ENCODE results near the gene ZDHHC5.

ZDHHC5 gene

DNA sequence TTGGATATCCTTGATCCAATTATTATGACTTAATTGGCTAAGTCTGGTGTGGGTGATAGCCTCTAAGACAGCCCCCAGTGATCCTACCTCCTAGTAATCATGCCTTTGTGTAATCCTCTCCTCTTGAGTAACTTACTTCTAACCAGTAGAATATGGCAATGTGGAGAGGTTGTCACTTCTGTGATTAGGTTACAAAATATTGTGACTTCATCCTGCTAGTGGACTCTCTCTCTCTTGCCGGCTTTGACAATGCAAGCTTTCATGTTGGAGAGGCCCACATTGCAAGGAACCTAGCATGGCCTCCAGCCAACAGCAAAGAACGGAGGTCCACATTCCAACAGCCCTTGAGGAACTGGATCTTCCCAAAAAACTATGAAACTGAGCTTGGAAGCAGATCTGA lies 37.7 kb upstream of the ZDHHC5 start:
- no peak overlapping the region for H3K4me3 ChIP-seq (ENCODE audit: low read length)
- H3K27ac ChIP-seq (ENCODE audit: low read length): no peak overlapping the region
- no peak overlapping the region for H3K9ac ChIP-seq (ENCODE audit: low read length)
- TF ChIP-seq, protein P1, sequence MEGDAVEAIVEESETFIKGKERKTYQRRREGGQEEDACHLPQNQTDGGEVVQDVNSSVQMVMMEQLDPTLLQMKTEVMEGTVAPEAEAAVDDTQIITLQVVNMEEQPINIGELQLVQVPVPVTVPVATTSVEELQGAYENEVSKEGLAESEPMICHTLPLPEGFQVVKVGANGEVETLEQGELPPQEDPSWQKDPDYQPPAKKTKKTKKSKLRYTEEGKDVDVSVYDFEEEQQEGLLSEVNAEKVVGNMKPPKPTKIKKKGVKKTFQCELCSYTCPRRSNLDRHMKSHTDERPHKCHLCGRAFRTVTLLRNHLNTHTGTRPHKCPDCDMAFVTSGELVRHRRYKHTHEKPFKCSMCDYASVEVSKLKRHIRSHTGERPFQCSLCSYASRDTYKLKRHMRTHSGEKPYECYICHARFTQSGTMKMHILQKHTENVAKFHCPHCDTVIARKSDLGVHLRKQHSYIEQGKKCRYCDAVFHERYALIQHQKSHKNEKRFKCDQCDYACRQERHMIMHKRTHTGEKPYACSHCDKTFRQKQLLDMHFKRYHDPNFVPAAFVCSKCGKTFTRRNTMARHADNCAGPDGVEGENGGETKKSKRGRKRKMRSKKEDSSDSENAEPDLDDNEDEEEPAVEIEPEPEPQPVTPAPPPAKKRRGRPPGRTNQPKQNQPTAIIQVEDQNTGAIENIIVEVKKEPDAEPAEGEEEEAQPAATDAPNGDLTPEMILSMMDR (IDR thresholded peaks at IDR 0.05; ENCODE audit: low read depth, low read length): no peak
- no peak for TF ChIP-seq EZH2phosphoT487 (IDR thresholded peaks at IDR 0.05; ENCODE audit: low read depth)
- H3K27me3 ChIP-seq (ENCODE audit: low read depth, low read length): peaks cover 25% of the 10 kb centered on the region
- no peak overlapping the region for H3K4me2 ChIP-seq (ENCODE audit: low read length)
- no peaks in the 10 kb centered on the region for H3K9me3 ChIP-seq (ENCODE audit: insufficient read depth, low read length)
- H4K20me1 ChIP-seq (ENCODE audit: insufficient read depth, low read length): no peaks in the 10 kb centered on the region
- no peaks in the 10 kb centered on the region for H3K4me1 ChIP-seq (ENCODE audit: low read length)
- no peaks in the 10 kb centered on the region for H3K36me3 ChIP-seq (replicated peaks; ENCODE audit: low read depth, low read length)
- no peak overlapping the region for H2AFZ ChIP-seq (ENCODE audit: low read depth, low read length)
- no peaks in the 10 kb centered on the region for H3K79me2 ChIP-seq (ENCODE audit: low read length)

DNA sequence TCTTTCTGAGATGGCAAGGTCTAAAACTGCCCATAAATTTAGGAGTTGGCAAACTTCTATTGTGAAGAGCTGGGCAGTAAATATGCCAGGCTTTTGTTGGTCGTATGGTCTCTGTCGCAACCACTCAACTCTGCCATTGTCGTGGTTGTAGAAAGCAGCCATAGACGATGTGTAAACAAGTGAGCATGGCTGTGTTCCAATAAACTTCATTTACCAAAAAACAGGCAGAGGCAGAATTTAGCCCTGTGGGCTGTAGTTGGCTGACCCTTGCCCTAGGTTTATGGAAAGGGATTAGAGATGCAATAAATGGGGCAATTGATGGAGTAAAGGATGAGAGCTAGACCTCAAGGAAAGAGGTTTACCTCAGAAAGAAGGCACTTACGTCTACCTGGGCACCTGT lies 35.8 kb upstream of the ZDHHC5 start:
- Histone ChIP-seq H4K20me1 (ENCODE audit: insufficient read depth, low read length) (no peaks in the 10 kb centered on the region), H3K4me2 (ENCODE audit: low read length) (no peak overlapping the region), H2AFZ (ENCODE audit: low read depth, low read length) (no peak overlapping the region), H3K9me3 (ENCODE audit: insufficient read depth, low read length) (no peaks in the 10 kb centered on the region), H3K79me2 (ENCODE audit: low read length) (no peaks in the 10 kb centered on the region), H3K4me1 (ENCODE audit: low read length) (no peaks in the 10 kb centered on the region), H3K9ac (ENCODE audit: low read length) (no peak overlapping the region), H3K27ac (ENCODE audit: low read length) (no peak overlapping the region), H3K36me3 (replicated peaks; ENCODE audit: low read depth, low read length) (no peaks in the 10 kb centered on the region), H3K27me3 (ENCODE audit: low read depth, low read length) (peaks cover 25% of the 10 kb centered on the region), H3K4me3 (ENCODE audit: low read length) (no peak overlapping the region)
- no peak for TF ChIP-seq EZH2phosphoT487 (IDR thresholded peaks at IDR 0.05; ENCODE audit: low read depth)
- TF ChIP-seq, protein P1 (IDR thresholded peaks at IDR 0.05; ENCODE audit: low read depth, low read length): no peak

DNA sequence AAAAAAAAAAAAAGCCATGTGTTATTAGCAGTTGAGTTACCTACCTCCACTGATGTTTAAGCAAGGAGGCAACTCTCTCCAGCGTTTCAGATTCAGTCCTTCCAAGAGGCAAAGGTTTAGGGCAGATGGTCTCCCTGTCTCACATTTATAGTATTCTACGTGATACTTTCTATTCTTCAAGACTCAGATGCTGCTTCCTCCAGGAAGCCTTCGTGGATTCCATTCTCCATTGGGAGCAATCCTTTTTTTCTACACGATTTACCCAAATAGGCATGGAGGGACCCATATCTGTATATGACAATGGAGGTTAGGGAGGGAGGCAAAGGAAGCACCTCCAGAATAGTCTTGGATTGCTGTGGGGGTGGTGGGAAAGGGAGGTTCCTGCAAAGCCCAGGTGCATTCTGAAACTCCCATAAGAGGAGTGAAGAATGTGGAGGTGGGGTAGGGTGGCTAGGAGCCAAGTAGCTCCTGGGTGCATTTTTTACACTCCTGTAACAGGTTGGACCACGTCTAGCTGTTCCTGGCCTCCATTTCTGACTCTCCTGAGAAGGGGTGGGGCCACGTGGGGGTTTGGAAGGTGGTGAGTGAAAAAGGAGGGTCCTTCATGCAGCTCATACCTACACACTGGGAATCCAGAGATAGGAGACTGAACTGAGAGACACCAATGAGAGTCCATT lies 34.4 kb upstream of the ZDHHC5 start:
- H3K27ac ChIP-seq (ENCODE audit: low read length): no peak overlapping the region
- H2AFZ ChIP-seq (ENCODE audit: low read depth, low read length): no peak overlapping the region
- TF ChIP-seq, protein P1 (IDR thresholded peaks at IDR 0.05; ENCODE audit: low read depth, low read length): no peak
- no peak for TF ChIP-seq EZH2phosphoT487 (IDR thresholded peaks at IDR 0.05; ENCODE audit: low read depth)
- no peaks in the 10 kb centered on the region for H3K4me1 ChIP-seq (ENCODE audit: low read length)
- no peak overlapping the region for H3K4me3 ChIP-seq (ENCODE audit: low read length)
- H3K4me2 ChIP-seq (ENCODE audit: low read length): no peak overlapping the region
- no peaks in the 10 kb centered on the region for H3K36me3 ChIP-seq (replicated peaks; ENCODE audit: low read depth, low read length)
- peaks cover 25% of the 10 kb centered on the region for H3K27me3 ChIP-seq (ENCODE audit: low read depth, low read length)
- H3K79me2 ChIP-seq (ENCODE audit: low read length): no peaks in the 10 kb centered on the region
- no peaks in the 10 kb centered on the region for H3K9me3 ChIP-seq (ENCODE audit: insufficient read depth, low read length)
- H4K20me1 ChIP-seq (ENCODE audit: insufficient read depth, low read length): no peaks in the 10 kb centered on the region
- H3K9ac ChIP-seq (ENCODE audit: low read length): no peak overlapping the region

DNA sequence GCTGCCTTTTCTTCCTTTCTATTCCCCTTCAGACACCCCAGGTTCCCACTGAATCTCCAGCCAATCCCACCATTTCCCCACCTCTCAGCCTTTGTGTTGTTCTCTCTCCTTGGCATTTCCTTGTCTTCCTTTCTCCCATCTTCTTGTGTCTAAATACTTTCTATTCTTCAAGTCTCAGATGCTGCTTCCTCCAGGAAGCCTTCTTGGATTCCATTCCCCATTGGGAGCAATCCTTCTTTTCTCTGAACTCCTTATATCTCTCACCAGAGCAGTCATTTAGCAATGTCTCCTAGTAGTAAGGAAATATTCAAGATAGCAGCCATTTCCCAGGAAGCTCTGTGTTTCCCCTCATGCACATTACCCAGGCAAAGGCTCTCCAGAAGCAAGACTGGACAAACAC lies 33.6 kb upstream of the ZDHHC5 start:
- no peaks in the 10 kb centered on the region for H3K36me3 ChIP-seq (replicated peaks; ENCODE audit: low read depth, low read length)
- no peak for TF ChIP-seq EZH2phosphoT487 (IDR thresholded peaks at IDR 0.05; ENCODE audit: low read depth)
- TF ChIP-seq, protein P1 (IDR thresholded peaks at IDR 0.05; ENCODE audit: low read depth, low read length): no peak
- H3K27me3 ChIP-seq (ENCODE audit: low read depth, low read length): peaks cover 25% of the 10 kb centered on the region
- H3K9ac ChIP-seq (ENCODE audit: low read length): no peak overlapping the region
- no peaks in the 10 kb centered on the region for H3K79me2 ChIP-seq (ENCODE audit: low read length)
- no peaks in the 10 kb centered on the region for H4K20me1 ChIP-seq (ENCODE audit: insufficient read depth, low read length)
- H3K4me1 ChIP-seq (ENCODE audit: low read length): peaks cover 7% of the 10 kb centered on the region
- H3K9me3 ChIP-seq (ENCODE audit: insufficient read depth, low read length): no peaks in the 10 kb centered on the region
- no peak overlapping the region for H3K4me3 ChIP-seq (ENCODE audit: low read length)
- H3K4me2 ChIP-seq (ENCODE audit: low read length): no peak overlapping the region
- H2AFZ ChIP-seq (ENCODE audit: low read depth, low read length): no peak overlapping the region
- no peak overlapping the region for H3K27ac ChIP-seq (ENCODE audit: low read length)

Data from OCI-LY3 (cell line).